A673 (cell line): ENCODE data around the gene DNMT3B. TPM values are rescaled to one million over a fixed set of nuclear protein-coding genes. Genes with fewer than 3 reads are reported as not detected.

Experiments used
- BruUV-seq: library from RNA; stranded (reverse); fragments of 400-500 nt; replicated peaks from 2 replicates; lab custom pipeline; 2021; lab: Mats Ljungman, UMichigan
- CTCF ChIA-PET: fragments of 300-600 bp; sonication (Branson Sonifier 250); formaldehyde crosslinking; loops from one replicate; lab custom pipeline; 2022; ENCODE audit warnings: antibody characterized with exemption; lab: Charles Lee
- POLR2A ChIA-PET: fragments of 300-600 bp; sonication (Branson Sonifier 250); formaldehyde crosslinking; loops from one replicate; lab custom pipeline; 2022; ENCODE audit warnings: antibody characterized with exemption; ENCODE audit not compliant: low non-redundant PET; lab: Charles Lee
- DNase-seq: peaks from one replicate; pipeline ENCODE4 v3.0.0-alpha.2; 2015; ENCODE audit warnings: low spot score
- H3K27ac ChIP-seq: fragments of 200-600 bp; sonication (generic); 2 replicates; pipeline ENCODE4 v1.5.1; 2016; ENCODE audit warnings: mixed run types, low read depth, mild to moderate bottlenecking, mixed read lengths, antibody characterized with exemption, low read length; ENCODE audit not compliant: poor library complexity, severe bottlenecking
- H3K27me3 ChIP-seq: fragments of 200-600 bp; sonication (generic); replicated peaks from 2 replicates; pipeline ENCODE4 v1.6.1; 2017; ENCODE audit warnings: mixed run types, low read depth, mild to moderate bottlenecking, mixed read lengths, antibody characterized with exemption, low read length; ENCODE audit not compliant: insufficient read depth, poor library complexity
- H3K36me3 ChIP-seq: fragments of 200-600 bp; sonication (generic); 2 replicates; pipeline ENCODE4 v1.6.1; 2016; ENCODE audit warnings: mixed run types, mild to moderate bottlenecking, mixed read lengths, antibody characterized with exemption, low read length; ENCODE audit not compliant: insufficient read depth, poor library complexity, severe bottlenecking
- H3K4me1 ChIP-seq: fragments of 200-600 bp; sonication (generic); 2 replicates; pipeline ENCODE4 v1.6.1; 2017; ENCODE audit warnings: mixed run types, mild to moderate bottlenecking, mixed read lengths, antibody characterized with exemption, low read length; ENCODE audit not compliant: insufficient read depth, poor library complexity, severe bottlenecking
- H3K4me3 ChIP-seq: fragments of 200-600 bp; sonication (generic); 2 replicates; pipeline ENCODE4 v1.5.1; 2016; ENCODE audit warnings: low read depth, mixed run types, mild to moderate bottlenecking, mixed read lengths, low read length; ENCODE audit not compliant: poor library complexity, severe bottlenecking
- H3K9me3 ChIP-seq: fragments of 200-600 bp; sonication (generic); 2 replicates; pipeline ENCODE4 v1.6.1; 2016; ENCODE audit warnings: mixed run types, low read depth, mild to moderate bottlenecking, mixed read lengths, antibody characterized with exemption, low read length; ENCODE audit not compliant: poor library complexity, severe bottlenecking
- EZH2 ChIP-seq: fragments of 200-600 bp; sonication (generic); IDR thresholded peaks from 2 replicates; pipeline ENCODE4 v1.6.1; 2017; ENCODE audit warnings: borderline replicate concordance, low read depth, mild to moderate bottlenecking, mixed read lengths, antibody characterized with exemption, low read length; ENCODE audit not compliant: poor library complexity, severe bottlenecking
- intact Hi-C: fragments of 100-400 bp; cut with micrococcal nuclease; formaldehyde crosslinking; loops from one replicate; pipeline ENCODE4 v1.10.0; 2022; ENCODE audit not compliant: unreplicated experiment
- total RNA-seq: library from RNA; stranded (reverse); gene quantifications from 2 replicates; pipeline ENCODE4 v1.2.3, GENCODE V29; 2021
- TF ChIP-seq, protein P1 (sequence below): fragments of 300-800, 200-600 bp; sonication (generic); conservative IDR thresholded peaks from 2 replicates; pipeline ENCODE4 v1.5.1; 2017; ENCODE audit warnings: low read depth, mild to moderate bottlenecking, antibody characterized with exemption, low read length, moderate library complexity, mixed read lengths

DNMT3B gene
- total RNA-seq, 1 experiment from 2014 or later = 3.8 TPM

GRCh38 chr20:32804817-32805216, 42.6 kb downstream of the DNMT3B start:
- intact Hi-C loops = no loop called here
- POLR2A ChIA-PET = no interaction called here
- no peaks in the 10 kb centered on the region for H3K36me3 ChIP-seq

DNA sequence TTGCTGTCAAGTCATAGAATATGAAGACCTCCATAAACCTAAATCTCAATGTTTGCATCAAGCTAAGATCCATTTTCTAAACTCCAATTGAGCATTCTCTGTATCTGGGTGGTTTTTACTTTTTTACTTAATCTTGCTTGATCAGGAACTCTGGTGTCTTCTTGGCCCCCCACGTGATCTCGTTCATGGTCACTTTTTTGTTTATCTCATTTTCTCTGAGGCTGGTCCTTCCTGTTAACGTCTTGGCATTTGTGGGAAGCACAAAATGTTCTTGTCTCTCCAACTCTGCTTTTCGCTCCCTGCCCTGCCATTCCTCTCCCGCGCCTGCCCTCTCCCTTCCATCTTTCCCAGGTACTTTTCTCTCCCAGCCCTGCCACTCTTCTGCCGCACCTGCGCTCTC, 43.5 kb downstream of the DNMT3B start:
- TF ChIP-seq EZH2 = no peak
- TF ChIP-seq, protein P1, sequence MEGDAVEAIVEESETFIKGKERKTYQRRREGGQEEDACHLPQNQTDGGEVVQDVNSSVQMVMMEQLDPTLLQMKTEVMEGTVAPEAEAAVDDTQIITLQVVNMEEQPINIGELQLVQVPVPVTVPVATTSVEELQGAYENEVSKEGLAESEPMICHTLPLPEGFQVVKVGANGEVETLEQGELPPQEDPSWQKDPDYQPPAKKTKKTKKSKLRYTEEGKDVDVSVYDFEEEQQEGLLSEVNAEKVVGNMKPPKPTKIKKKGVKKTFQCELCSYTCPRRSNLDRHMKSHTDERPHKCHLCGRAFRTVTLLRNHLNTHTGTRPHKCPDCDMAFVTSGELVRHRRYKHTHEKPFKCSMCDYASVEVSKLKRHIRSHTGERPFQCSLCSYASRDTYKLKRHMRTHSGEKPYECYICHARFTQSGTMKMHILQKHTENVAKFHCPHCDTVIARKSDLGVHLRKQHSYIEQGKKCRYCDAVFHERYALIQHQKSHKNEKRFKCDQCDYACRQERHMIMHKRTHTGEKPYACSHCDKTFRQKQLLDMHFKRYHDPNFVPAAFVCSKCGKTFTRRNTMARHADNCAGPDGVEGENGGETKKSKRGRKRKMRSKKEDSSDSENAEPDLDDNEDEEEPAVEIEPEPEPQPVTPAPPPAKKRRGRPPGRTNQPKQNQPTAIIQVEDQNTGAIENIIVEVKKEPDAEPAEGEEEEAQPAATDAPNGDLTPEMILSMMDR = no peak
- no peaks in the 10 kb centered on the region for H3K27me3 ChIP-seq
- intact Hi-C loops = no loop called here
- H3K36me3 ChIP-seq = no peaks in the 10 kb centered on the region
- no peak overlapping the region for H3K27ac ChIP-seq
- ChIA-PET CTCF (no interaction called here), POLR2A (no interaction called here)
- H3K4me3 ChIP-seq = no peak overlapping the region
- BruUV-seq = no TSS peak
- no peak for DNase-seq
- no peaks in the 10 kb centered on the region for H3K9me3 ChIP-seq
- peaks cover 7% of the 10 kb centered on the region for H3K4me1 ChIP-seq

More at GRCh38 chr20:32804817-32805216, 42.6 kb downstream of the DNMT3B start:
- H3K9me3 ChIP-seq = no peaks in the 10 kb centered on the region
- H3K4me1 ChIP-seq = peaks cover 7% of the 10 kb centered on the region
- BruUV-seq = no TSS peak
- H3K27me3 ChIP-seq = no peaks in the 10 kb centered on the region
- no peak for DNase-seq
- no peak overlapping the region for H3K27ac ChIP-seq
- CTCF ChIA-PET = no interaction called here
- TF ChIP-seq EZH2 = no peak
- TF ChIP-seq, protein P1 = no peak
- H3K4me3 ChIP-seq = no peak overlapping the region

DNA sequence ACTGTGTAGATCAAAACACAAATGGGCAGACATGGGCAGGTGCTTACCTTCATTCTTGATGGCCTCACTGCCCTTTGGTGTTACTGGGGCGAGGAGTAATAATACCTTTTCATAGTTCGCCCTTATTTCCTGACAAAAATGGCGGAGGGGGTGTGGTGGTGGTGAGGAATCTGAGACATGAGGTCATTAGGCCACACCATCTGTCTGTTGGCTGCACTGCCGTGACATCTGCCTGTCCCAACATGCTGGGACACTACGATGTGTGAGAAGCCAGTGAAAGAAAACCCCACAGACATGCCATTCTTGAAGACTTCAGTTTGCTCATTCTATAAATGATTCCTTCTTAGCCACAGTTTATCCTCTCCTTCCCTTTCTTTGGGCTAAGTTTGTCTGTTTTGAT, 44.2 kb downstream of the DNMT3B start:
- Histone ChIP-seq H3K27ac (no peak overlapping the region), H3K27me3 (no peaks in the 10 kb centered on the region), H3K36me3 (no peaks in the 10 kb centered on the region), H3K9me3 (no peaks in the 10 kb centered on the region), H3K4me1 (peaks cover 7% of the 10 kb centered on the region), H3K4me3 (no peak overlapping the region)
- intact Hi-C loops = no loop called here
- DNase-seq = no peak
- CTCF ChIA-PET = no interaction called here
- POLR2A ChIA-PET = no interaction called here
- TF ChIP-seq EZH2 = no peak
- TF ChIP-seq, protein P1 = no peak
- no TSS peak for BruUV-seq
